ENCODE measurements around the gene C2orf78.
A peak's percentile ranks its signal among the peaks of the same experiment; 100 is the strongest.
"Not testable (repeated sequence)": the region's sequence is repeated elsewhere in the genome, so short reads cannot be mapped to it uniquely, and the experiment has no call there.

C2orf78 gene, protein sequence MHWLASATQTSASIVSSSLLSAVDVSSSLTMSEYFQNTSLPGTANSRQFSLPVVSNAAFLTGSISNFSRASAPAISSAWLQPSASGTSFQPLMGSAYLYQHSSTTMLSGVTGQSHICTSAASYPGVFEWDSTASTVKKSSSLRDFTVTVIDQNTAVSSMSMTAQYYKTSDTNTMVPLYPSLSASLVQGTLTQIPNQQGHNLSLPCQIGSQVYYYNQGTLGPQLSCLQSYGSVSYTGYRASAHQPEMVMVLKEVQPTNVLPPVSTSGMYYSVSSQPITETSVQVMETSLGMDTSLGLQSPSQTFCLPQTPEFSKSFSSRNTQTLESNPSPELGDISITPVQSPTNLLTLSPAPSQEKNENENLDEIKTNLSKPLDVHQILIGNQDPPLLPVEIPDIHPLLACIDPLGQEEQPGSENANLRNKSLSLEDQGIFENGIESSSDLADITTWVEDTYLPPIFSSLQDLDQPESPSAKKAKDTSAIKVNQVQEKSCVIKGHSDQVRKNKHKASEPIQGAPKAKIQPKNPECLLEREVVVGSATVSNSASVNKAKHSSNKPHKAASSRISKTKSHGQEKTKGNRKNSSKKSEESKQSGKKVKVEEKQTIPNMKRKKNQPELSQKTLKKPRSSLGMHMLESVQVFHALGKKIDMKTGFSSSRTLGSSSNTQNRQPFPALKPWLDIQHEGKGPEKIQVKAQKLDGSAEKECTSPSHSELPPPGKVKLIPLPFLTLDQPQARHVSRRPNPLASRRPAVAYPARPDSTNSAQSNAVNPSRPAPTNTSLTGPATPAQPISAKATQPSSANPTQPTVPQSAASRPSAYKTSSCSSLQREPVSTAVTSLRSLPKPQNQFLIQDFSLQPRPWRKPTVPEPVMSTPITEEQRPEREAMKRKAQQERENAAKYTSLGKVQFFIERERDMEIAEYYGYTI

DNA sequence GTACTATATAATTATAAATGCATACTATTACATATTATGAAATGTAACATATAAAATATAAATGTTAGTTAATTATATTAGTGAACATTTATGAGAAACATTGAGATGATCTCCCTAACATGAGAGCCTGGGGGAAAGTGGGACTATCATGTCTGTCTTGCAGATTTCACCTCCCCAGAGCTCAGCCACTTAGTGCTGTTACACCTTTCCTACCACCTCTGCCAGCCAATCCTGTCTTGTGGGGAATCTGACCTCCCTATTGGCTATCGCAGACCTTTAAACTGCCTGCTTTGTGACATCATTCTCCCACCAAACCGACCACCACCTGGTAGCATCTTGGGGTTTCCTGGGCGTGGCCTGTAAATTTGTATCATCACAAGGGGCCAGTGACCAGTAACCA lies at the start of gene C2orf78:
C2orf78 (plus strand) TSS at position 301 of the 400 bp plus-strand sequence. CDS start 127 bp downstream, outside the sequence.
- not testable (repeated sequence) for DNase-seq

DNA sequence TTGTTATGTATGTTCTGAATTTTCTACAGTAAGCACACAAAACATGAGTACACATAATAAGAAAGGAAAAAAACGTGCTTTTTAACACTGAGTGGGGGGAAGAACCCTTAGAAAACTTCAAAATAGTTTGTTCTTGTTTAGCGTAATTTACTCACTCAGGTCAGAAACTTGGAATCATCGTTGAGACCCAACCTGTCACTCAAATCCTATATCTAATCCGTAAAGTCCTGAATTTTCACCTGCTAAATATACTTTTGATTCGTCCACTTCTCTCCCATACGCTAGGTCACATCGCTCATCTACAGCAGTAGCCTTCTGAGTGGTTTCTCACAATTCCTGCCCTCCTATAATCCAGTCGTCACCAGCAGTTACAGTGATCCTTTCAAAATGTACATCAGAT lies 47.6 kb upstream of the C2orf78 start:
- DNase-seq = no peak

DNA sequence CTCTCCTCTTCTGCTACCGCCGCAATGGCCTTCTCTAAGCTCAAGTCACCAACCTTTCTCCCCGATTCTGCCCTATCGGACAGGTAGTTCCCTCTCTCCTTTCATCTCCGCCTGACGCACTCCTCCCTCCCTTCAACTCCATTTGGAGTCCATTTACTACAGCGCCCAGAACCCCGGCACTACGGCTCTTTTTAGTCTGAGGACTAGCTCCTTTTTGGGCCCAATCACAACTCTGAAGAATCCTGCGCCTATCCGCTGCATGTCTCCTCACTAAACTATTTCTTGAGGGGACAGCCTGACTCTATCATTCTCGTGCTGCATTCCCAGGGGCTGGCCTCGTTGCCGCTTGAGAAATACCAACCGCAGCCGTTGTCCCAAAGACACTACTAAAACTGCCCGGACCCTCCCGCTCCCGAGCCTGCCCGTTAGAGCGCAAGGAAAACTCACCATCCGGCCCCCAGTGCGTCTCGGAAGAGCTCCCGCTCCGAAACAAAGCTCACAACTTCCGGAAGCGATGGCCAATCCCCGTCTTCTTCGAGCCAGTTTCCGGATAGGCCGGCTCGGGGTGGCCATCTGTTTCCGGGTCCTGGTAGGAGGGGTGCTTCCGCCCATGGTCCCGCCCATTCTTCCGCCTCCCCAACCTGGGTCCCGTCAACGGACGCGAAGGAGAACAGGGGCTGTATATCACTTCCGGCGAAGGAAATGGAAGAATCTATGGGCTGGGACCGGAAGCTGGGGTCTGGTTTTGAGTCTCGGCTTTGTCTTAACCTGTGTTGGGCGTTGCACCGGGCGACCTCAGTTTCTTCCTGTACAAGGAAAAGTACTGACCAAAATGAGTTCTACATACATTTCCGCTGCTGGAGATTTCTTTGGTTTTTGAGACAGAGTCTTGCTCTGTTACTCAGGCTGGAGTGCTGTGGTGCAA lies 46.9 kb upstream of the C2orf78 start, which contains the start of gene TPRKB:
TPRKB (minus strand) TSS at position 491 of the 925 bp plus-strand sequence. CDS start 2,776 bp downstream, outside the sequence.
- peak; percentile 98 for DNase-seq

DNA sequence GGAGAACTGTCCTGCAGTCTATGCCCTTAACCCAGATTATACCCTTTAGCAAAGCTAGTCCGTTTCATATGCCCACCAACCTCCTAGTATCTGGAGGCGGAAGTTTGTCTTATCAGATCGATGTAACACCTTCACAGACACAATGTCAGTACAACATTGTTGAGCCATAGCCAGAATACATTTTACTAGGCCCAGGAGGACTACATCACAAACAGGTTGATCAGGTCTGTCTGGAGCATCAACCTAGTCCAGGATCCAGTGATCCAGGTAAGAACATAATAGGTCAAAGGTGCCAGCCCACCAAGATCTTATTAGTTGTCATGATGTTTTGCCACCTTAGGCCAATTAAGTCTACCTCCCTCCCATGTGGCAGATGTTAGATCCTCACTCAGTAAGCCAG lies 44.9 kb upstream of the C2orf78 start:
- DNase-seq = no peak

DNA sequence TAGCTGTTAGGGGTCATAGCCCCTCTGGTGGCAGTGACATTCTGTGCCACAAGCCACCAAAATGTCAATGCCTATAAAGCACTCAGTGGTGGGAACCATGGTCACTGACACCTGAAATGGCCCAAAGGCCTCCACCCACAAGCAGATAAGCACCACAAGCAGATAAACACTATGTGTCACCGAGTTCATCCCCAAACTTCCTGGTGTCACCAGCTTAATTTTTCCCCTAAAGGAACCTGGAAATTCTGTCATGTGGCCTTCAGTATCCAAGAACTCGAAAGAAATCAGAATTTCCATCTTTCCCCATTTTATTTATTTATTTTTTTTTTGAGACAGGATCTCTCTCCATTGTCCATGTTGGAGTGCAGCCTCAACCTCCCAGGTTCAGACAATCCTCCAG lies 43.2 kb upstream of the C2orf78 start:
- DNase-seq = no peak

DNA sequence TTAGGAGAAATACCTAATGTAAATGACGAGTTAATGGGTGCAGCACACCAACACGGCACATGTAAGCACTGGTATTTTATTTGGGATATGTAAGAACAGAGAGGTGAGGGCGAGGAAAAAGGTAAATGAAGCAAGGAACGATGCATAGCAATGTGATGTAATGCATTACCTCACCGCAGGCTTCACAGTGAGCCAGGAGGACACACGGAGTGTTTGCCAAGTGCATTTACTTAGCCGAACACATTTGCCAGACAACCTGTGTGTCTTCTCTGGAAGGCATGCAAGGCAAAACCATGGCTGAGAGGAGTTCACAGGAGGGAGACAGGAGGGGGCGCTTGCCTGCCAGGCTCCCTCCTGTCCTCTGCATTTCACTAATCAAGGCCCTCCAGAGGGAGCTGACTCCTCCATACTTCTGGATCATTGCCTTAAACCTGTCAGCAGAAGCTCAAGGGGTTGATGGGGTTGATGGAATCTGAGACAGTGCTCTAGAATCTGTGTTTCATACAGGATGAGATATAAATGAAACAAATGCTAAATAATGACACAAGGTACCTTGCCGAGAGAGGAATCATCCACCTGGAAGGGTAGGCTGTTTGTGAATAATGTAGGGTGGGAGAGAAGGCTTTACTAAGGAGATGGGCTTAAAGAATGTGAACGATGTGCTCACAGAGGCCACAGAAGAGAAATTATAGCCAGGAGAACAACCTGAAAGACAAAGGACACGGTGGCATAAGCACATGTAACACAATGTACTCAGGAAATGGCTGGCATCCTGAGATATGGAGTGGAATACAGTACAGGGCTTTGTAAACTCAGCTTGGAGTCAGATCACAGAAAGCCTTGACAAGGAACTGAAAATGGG lies 37.7 kb upstream of the C2orf78 start:
- no peak for DNase-seq

DNA sequence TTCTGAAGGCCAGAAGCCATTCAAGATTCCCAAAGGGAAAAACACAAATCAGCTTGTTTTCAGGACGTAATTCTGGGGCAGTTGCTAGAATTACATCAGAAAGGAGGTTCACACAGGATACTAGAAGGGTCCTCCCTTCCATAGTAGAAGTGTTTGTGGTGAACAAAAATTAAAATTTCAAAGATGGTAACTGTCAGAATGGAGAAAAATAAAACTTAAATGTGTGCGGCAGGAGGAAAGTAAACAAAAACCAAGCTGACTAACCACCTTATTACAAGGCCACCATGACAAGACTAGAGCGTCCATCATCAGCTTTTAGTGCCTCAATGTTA lies 37.1 kb upstream of the C2orf78 start:
- DNase-seq = no peak

DNA sequence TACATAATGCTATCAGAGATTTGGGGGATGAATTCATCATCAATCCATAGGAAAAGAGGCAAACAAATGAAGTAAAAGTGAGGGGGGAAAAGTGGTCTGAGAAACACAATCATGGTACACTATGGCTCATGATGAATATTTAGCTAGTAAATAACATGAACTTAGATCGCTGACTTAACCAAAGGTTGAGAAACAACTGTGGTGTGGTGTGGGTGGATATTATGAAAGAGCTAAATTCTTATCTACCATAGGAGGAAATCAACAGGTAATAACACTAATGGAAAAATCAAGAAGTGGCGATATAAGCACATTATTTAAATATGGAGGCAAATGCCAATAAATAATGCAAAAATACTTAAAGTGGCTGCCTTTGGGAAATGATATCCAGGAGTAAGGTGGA lies 34.7 kb upstream of the C2orf78 start:
- no peak for DNase-seq

DNA sequence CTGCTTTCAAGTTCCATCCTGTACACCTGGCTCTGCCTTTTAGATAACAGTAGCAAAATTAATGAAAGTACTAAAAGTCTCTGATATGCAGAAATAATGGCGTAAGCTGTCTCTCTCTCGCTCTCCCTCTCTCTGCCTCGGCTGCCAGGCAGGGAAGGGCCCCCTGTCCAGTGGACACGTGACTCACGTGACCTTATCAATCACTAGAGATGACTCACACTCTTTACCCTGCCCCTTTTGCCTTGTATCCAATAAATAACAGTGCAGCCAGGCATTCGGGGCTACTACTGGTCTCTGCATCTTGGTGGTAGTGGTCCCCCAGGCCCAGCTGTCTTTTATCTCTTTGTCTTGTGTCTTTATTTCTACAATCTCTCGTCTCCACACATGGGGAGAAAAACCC lies 29.7 kb upstream of the C2orf78 start:
- not testable (repeated sequence) for DNase-seq

DNA sequence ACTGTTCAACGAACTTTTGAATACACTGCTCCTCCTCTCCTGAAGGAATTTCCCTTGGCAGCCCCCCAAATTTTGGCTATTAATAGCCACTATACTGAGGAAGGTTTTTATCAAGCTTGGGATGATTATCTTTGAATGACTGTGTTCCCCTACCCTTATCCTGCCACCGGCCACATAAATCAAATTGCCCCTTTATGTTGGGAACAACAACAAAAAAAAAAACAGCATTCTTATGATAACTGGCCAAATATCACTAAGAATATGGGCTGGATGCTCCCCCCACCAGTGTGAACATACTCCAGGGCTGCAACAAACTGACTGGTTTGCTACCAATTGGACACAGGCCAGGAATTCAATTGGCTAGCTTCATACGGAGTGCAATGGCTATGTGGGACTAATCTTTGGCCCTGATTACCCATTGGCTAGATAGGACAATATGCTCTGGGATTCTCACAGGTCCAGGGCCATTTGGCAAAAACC lies 24.7 kb upstream of the C2orf78 start:
- no peak for DNase-seq

DNA sequence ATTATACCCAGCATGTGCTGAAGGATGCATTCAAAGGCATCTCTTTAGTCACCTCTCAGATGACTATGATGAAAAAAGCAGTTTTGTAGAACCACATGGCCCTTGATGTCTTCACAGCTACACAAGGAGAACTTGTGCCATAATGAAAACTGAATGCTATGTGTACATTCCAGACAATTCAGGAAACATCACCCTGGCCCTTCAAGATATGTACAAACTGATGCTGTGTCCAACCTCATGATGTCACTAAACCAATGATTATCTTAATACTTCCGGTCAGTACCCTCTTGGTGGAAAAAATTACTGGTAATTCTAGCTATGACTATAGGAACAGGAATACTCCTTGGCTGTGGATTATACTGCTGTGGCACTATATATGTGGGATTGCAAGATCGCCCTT lies 24.1 kb upstream of the C2orf78 start:
- no peak for DNase-seq

DNA sequence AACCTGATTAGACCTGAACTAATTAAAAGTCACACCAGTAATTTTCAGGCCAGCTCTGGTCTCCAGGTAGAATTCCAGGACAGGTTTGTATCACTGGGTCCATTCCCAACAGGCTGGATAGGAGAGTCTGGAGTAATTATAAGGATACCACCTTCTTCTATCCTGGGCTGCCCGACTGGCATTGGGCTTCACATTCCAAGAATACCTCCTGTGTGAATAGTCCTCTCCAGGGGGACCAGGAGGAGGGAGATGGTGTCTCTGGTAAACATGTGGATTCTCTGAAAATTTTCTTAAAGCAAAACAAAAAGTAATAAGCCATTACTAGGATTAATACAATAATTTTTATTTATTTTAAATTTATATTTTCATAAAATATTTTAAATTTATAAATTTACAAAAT lies 21.4 kb upstream of the C2orf78 start:
- no peak for DNase-seq

DNA sequence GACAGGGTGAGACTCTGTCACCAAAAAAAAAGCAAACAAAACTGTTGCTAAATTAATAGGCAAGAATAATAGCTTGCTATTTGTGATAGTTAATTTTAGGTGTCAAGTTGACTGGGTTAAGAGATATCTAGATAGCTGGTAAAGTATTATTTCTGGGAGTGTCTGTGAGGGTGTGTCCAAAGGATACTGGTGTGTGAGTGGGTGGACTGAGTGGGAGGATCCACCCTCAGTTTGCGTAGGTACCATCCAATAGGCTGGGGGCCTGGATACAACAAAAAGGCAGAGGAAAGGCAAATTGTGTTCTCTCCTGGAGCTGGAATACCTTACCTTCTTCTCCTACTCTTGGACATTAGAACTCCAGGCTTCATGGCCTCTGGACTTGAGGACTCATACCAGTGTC lies 19.0 kb upstream of the C2orf78 start:
- no peak for DNase-seq

DNA sequence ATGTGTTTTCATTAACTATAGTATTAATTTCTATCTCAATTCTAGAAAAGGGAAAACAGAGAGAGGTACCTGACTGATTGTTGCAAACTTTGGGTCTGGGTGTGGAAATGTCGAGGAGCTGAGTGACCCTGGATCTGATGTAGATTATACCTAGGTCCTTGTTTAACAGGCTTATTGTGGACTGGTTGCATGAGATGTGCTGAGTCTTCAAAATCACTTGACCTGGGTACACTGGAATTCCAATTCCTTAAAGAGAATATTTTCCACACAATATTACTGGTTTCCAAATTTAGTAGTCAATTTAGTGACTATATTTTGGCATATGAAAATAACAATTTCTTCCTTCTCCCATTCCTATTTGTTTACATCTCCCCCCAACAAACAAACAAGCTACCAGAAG lies 17.6 kb upstream of the C2orf78 start:
- no peak for DNase-seq

DNA sequence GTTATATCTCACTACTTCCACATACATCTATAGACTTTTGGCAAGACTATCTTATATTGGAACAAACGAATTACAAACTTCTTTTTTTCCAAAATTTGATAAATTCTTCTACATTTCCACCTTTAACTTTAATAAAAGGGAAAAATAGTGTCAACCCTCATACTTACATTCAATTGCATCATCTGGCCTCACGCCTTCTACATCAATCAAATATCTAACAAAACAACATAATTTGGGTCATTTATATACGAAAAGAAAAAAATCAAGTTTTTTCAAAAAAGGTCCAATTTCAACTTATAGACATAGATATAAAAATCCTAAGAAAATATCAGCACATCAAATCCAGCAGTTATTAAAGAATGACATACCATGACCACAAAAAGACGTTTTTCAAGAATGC lies 17.0 kb upstream of the C2orf78 start:
- no peak for DNase-seq

DNA sequence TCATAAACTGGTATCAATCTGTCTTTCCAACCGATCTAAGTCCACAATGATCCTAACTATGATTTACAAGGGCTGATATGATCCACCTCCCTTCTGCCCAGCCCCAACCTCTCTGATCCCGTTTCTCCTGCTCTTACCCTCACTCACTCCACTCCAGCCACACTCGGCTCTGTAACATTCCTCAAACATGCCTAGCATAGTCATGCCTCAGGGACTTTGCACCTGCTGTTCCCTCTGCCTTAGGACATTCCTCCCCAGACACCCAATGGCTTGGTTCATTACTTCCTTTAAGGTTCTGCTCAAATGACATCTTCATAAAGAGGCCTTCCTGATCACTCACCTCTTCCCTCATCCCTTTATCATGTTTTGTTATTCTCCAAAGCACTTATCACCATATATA lies 13.3 kb upstream of the C2orf78 start:
- no peak for DNase-seq

DNA sequence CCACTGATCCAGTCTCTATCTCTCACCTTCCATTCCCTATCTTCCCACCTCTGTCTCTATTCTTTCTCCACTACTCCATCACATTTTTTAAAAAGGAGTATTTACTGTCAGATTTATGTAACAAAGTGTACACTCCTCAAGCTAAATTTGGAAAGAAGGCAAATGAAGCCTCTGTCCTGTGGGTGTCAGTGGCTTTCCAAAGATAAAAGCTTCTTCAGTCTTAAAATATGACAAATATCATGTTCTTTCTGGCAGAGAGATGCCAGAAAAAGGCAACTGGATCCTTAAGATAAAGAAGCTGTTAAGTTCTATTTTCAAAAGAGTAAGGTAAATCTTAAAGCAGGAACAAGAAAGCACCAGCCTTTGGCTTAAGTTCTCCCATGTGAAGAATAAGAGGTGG lies 11.2 kb upstream of the C2orf78 start:
- no peak for DNase-seq

DNA sequence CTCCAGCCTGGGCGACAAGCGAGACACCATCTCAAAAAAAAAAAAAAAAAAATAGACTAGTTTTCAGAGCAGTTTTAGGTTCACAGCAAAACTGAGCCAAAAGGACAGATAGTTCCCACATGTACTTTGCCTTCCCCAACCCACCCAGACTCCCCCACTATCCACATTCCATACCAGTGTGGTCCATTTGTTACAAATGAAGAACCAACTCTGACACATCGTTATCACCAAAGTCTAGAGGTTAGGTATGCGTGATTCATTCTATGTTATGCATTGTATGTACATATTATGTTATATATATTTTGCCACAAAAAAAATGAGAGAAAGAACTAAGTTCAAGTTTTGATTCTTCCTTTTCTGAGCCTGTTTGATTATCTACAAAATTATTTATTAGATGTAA lies 7.6 kb upstream of the C2orf78 start:
- no peak for DNase-seq

DNA sequence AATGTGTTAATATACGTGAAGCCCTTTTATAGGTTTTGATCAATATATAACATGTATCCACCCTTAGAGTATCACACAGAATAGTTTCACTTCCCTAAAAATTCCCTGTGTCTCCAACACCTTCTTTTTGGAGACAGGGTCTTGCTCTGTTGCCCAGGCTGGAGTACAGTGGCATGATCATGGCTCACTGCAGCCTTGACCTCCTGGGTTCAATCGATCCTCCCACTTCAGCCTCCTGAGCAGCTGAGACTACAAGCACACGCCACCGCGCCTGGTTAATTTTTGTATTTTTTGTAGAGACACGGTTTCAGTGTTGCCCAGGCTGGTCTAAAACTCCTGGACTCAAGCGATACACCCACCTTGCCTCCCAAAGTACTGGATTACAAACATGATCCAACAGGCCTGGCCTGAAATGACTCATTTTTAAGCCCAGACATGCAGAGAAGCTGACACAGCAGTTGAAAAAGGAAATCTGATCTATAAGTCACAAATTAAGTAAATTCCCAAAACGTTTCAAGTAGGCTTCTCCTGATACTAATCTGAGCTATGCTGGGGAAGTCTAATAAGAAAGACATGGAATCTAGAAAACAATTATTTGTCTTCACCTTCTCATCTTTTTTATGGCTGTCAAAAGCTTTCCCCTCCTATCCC lies 7.0 kb upstream of the C2orf78 start:
- DNase-seq = peak; percentile 5

DNA sequence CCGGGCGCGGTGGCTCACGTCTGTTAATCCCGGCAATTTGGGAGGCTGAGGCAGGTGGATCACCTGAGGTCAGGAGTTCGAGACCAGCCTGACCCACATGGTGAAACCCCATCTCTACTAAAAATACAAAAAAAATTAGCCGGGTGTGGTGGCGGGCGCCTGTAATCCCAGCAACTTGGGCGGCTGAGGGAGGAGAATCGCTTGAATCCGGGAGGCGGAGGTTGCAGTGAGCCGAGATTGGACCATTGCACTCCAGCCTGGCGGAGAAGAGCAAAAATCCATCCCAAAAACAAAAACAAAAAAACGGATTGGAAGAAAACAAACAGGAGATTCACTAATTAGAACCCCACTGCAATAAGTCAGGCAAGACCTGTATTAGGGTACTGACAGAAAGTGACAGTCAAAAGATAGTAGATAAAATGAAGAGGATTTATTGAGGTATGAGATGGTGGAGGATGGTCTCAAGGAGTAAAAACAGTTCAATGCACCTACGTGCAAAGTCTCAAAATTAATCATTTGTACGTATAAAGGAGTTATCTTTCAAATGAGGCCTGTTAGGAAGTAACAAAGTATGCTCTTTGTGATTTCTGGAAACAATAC lies 5.0 kb upstream of the C2orf78 start:
- not testable (repeated sequence) for DNase-seq
